Neural crest cell (in vitro differentiated cells): ENCODE data around the gene RAB8A. TPM values are rescaled to one million over a fixed set of nuclear protein-coding genes. Genes with fewer than 3 reads are reported as not detected.

ENCODE experiments used
- DNase-seq: peaks from one replicate; pipeline ENCODE4 v3.0.0; 2021; ENCODE audit warnings: low read depth, mixed read lengths, low spot score
- H3K27ac Mint-ChIP-seq: one replicate; pipeline ENCODE4 v1.8.0; 2021; ENCODE audit warnings: mild to moderate bottlenecking, mixed read lengths; ENCODE audit not compliant: unreplicated experiment
- H3K27me3 Mint-ChIP-seq: 2 replicates; pipeline ENCODE4 v1.8.0; 2021; ENCODE audit warnings: low read depth, mild to moderate bottlenecking, mixed read lengths
- H3K36me3 Mint-ChIP-seq: 2 replicates; pipeline ENCODE4 v1.8.0; 2021; ENCODE audit warnings: low read depth, mild to moderate bottlenecking, mixed read lengths
- H3K4me1 Mint-ChIP-seq: 2 replicates; pipeline ENCODE4 v1.8.0; 2021; ENCODE audit warnings: mixed read lengths
- H3K4me3 Mint-ChIP-seq: one replicate; pipeline ENCODE4 v1.8.0; 2021; ENCODE audit warnings: mild to moderate bottlenecking, mixed read lengths
- H3K9me3 Mint-ChIP-seq: 2 replicates; pipeline ENCODE4 v1.8.0; 2021; ENCODE audit warnings: mixed read lengths
- total RNA-seq: library from RNA; stranded (reverse); gene quantifications from 2 replicates; pipeline ENCODE4 v1.2.1, GENCODE V29; 2021
- TF ChIP-seq, protein P1 (sequence below): fragments of 200-600 bp; sonication (generic); conservative IDR thresholded peaks from 2 replicates; pipeline ENCODE4 v1.5.0; 2021; ENCODE audit warnings: antibody characterized with exemption, mild to moderate bottlenecking

The RAB8A gene
- total RNA-seq, 1 donor from 2014 or later, result 88.9 TPM

DNA sequence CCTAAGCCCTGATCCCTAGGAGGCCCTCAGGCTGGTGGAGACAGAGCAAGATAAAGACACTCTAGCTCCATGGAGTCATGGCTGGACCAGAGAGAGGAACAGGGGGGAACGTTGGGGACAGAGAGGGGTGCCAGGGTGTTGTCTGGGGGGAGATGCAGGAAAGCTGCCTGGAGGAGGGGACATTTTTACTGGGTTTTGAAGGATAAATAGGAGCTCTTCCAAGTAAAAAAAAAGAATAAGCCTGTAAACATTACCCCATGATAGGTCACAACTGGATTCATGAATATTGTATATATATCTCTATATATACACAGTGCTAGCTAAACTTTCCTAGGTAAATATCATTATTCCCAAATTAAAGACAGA, 32.5 kb downstream of the RAB8A start:
- no peak for DNase-seq
- Mint-ChIP-seq H3K9me3 (no peaks in the 10 kb centered on the region), H3K36me3 (no peaks in the 10 kb centered on the region), H3K27ac (no peak overlapping the region), H3K4me1 (no peaks in the 10 kb centered on the region), H3K27me3 (no peaks in the 10 kb centered on the region), H3K4me3 (no peak overlapping the region)
- TF ChIP-seq, protein P1, sequence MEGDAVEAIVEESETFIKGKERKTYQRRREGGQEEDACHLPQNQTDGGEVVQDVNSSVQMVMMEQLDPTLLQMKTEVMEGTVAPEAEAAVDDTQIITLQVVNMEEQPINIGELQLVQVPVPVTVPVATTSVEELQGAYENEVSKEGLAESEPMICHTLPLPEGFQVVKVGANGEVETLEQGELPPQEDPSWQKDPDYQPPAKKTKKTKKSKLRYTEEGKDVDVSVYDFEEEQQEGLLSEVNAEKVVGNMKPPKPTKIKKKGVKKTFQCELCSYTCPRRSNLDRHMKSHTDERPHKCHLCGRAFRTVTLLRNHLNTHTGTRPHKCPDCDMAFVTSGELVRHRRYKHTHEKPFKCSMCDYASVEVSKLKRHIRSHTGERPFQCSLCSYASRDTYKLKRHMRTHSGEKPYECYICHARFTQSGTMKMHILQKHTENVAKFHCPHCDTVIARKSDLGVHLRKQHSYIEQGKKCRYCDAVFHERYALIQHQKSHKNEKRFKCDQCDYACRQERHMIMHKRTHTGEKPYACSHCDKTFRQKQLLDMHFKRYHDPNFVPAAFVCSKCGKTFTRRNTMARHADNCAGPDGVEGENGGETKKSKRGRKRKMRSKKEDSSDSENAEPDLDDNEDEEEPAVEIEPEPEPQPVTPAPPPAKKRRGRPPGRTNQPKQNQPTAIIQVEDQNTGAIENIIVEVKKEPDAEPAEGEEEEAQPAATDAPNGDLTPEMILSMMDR, result no peak

DNA sequence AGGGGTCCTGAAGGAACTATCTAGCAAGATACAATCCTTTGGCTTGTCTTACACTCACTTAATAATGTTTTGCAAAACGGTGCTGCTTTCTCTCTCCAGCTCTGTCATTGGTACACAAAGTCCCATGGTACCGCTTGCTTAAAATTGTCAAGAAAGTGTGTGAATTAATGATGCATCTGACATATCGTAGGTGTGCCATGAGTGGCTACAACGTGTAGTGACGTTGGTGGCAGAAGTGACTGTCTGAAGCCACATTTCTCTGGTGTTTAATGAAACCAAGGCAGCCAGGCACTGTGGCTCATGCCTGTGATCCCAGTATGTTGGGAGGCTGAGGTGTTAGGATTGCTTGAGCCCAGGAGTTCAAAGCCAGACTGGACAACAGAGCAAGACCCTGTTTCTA, 34.4 kb downstream of the RAB8A start:
- H3K27me3 Mint-ChIP-seq, result no peaks in the 10 kb centered on the region
- no peaks in the 10 kb centered on the region for H3K36me3 Mint-ChIP-seq
- H3K4me3 Mint-ChIP-seq, result no peak overlapping the region
- no peak overlapping the region for H3K27ac Mint-ChIP-seq
- DNase-seq, result no peak
- TF ChIP-seq, protein P1, result no peak
- H3K9me3 Mint-ChIP-seq, result no peaks in the 10 kb centered on the region
- H3K4me1 Mint-ChIP-seq, result no peaks in the 10 kb centered on the region

DNA sequence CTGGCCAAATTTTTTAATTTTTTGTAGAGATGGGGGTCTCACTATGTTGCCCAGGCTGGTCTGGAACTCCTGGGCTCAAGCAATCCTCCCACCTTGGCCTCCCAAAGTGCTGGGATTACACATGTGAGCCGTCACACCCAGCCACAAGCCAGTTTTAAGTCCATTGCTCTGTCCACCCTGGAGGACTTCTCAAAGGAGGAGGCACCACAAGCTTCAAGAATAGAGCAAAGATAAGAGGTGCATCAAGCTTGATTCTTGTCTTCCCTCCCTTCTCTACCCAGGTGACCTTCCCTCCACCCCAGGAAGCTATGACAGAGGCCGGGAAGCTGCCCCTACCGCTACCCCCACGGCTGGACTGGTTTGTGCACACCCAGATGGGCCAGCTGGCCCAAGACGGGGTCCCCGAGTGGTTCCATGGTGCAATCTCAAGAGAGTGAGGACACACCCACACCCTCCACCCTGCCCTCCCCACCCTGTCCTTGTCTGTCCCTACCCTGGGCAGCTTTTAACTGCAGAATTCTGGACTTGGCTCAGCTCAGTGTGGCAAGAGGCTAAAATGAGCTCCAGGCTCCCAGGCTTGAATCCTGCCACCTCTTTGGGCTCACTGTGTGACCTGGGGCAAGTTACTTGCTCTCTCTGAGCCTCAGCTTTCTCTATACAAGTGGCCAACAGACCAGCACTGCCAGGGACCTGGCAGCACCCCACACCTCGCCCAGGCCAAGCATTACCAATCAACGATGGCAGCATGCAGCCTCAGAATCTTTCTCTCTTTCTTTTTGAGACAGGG, 36.9 kb downstream of the RAB8A start:
- H3K36me3 Mint-ChIP-seq, result no peaks in the 10 kb centered on the region
- no peak overlapping the region for H3K27ac Mint-ChIP-seq
- H3K9me3 Mint-ChIP-seq, result no peaks in the 10 kb centered on the region
- DNase-seq, result no peak
- TF ChIP-seq, protein P1, result no peak
- no peaks in the 10 kb centered on the region for H3K27me3 Mint-ChIP-seq
- H3K4me1 Mint-ChIP-seq, result no peaks in the 10 kb centered on the region
- no peak overlapping the region for H3K4me3 Mint-ChIP-seq

DNA sequence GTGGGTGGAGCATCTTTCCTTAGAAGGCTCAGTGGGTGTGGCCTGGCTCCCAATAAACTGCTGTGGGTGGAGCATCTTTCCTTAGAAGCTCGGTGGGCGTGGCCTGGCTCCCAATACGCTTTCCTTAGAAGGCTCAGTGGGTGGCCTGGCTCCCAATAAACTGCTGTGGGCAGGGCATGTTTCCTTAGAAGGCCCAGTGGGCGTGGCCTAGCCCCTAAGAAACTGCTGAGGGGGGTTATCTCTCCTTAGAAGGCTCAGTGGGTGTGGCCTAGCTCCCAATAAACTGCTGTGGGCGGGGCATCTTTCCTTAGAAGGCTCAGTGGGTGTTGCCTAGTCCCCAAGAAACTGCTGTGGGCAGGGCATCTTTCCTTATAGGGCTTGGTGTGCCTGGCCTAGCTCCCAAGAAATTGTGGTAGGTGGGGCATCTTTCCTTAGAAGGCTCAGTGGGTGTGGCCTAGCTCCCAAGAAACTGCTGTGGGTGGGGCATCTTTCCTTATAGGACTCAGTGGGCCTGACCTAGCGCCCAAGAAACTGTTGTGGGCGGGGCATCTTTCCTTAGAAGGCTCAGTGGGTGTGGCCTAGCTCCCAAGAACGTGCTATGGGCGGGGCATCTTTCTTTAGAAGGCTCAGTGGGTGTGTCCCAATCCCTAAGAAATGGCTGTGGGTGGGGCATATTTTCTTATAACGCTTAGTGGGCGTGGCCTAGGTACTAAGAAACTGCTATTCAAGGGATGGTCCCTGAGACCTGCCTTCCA, 42.1 kb downstream of the RAB8A start:
- TF ChIP-seq, protein P1, result no peak
- Mint-ChIP-seq H3K4me1 (no peaks in the 10 kb centered on the region), H3K27ac (no peak overlapping the region), H3K9me3 (no peaks in the 10 kb centered on the region), H3K36me3 (no peaks in the 10 kb centered on the region), H3K27me3 (peaks cover 4% of the 10 kb centered on the region), H3K4me3 (no peak overlapping the region)
- DNase-seq, result no peak

DNA sequence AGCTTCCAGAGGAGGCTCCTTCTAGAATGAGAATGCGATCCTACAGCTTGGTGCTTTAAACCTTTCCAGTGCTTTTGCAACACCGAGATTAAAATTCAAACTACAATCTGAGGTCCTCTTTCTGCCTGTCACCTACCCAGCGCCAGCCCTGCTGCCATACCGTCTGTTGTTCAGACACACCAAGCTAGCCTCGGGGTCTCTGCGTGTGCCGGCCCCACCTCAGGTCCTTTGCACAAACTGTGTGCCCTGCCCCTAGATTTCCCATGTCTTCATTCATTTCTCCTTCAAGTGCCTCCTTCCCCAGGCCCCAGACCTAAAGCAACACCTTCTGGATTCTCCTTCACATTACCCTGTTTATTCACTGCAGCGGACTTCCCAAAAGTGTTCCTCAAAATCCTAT, 42.9 kb downstream of the RAB8A start:
- Mint-ChIP-seq H3K27ac (no peak overlapping the region), H3K9me3 (no peaks in the 10 kb centered on the region), H3K27me3 (peaks cover 4% of the 10 kb centered on the region), H3K4me1 (no peaks in the 10 kb centered on the region), H3K4me3 (no peak overlapping the region), H3K36me3 (no peaks in the 10 kb centered on the region)
- TF ChIP-seq, protein P1, result no peak
- no peak for DNase-seq
